Measurements from ENCODE around the gene ABCF1. TPM values are rescaled to one million over a fixed set of nuclear protein-coding genes. Genes with fewer than 3 reads are reported as not detected.
A peak's percentile ranks its signal among the peaks of the same experiment; 100 is the strongest.

The ABCF1 gene
- total RNA-seq, 1 donor = 37.3 TPM

- TF ChIP-seq CTCF (IDR thresholded peaks at IDR 0.05; ENCODE audit: extremely low read depth, low read depth, low read length) = no peak
- Histone ChIP-seq H3K36me3 (ENCODE audit: insufficient read depth, low read length) (peaks cover 41% of the 10 kb centered on the region), H3K4me2 (ENCODE audit: insufficient read depth, low read length) (peak within 1 kb of the TSS; percentile 94), H3K27ac (ENCODE audit: low read depth, low read length) (peak within 1 kb of the TSS; percentile 98), H3K9me3 (ENCODE audit: low read depth, low read length) (no peaks in the 10 kb centered on the region), H3K4me1 (ENCODE audit: insufficient read depth, low read length) (peaks cover 18% of the 10 kb centered on the region), H3K27me3 (ENCODE audit: insufficient read depth, low read length) (no peaks in the 10 kb centered on the region), H3K79me2 (ENCODE audit: insufficient read depth, low read length) (peaks cover 61% of the 10 kb centered on the region), H2AFZ (ENCODE audit: low read length) (peak within 1 kb of the TSS; percentile 94), H4K20me1 (ENCODE audit: insufficient read depth, low read length) (peaks cover 11% of the 10 kb centered on the region), H3K4me3 (ENCODE audit: insufficient read depth, low read length) (peak within 1 kb of the TSS; percentile 92)
- DNase-seq (ENCODE audit: insufficient read length, low spot score, missing footprints) = peak; percentile 93
Observed at GRCh38 chr6:30556066-30556905, 15.0 kb upstream of the ABCF1 start, which contains the start of gene GNL1. TSS of gene GNL1 (minus strand) at chr6:30556489. CDS start at chr6:30556203, 286 bp downstream.

GRCh38 chr6:30556906-30557682 lies 14.1 kb upstream of the ABCF1 start, which contains the start of gene PRR3:
TSS of gene PRR3 (plus strand) at chr6:30557295. CDS start at chr6:30557345, 50 bp downstream.
- no peak for TF ChIP-seq CTCF (IDR thresholded peaks at IDR 0.05; ENCODE audit: extremely low read depth, low read depth, low read length)
- peak; percentile 95 for DNase-seq (ENCODE audit: insufficient read length, low spot score, missing footprints)
- H3K9me3 ChIP-seq (ENCODE audit: low read depth, low read length) = no peaks in the 10 kb centered on the region

DNA sequence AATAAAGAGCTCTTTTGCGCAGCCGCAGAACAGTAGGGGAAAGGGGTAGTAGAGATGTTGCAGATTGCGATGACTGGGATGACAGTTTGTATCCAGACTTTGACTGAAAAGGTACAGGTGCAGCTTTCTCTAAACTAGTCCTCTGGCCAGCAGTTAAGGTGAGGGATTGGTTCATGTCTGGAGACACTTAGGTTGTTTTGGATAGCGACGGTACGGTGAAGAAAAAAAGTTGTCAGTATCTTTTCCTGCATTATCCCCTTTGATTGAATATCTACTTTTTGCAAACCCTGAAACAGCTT lies 13.6 kb upstream of the ABCF1 start:
- no peaks in the 10 kb centered on the region for H3K27me3 ChIP-seq (ENCODE audit: insufficient read depth, low read length)
- H3K36me3 ChIP-seq (ENCODE audit: insufficient read depth, low read length) = peaks cover 38% of the 10 kb centered on the region
- no peak for DNase-seq (ENCODE audit: insufficient read length, low spot score, missing footprints)
- peaks cover 11% of the 10 kb centered on the region for H4K20me1 ChIP-seq (ENCODE audit: insufficient read depth, low read length)
- peak overlapping the region; percentile 92 for H3K4me3 ChIP-seq (ENCODE audit: insufficient read depth, low read length)
- no peak for TF ChIP-seq CTCF (IDR thresholded peaks at IDR 0.05; ENCODE audit: extremely low read depth, low read depth, low read length)
- H2AFZ ChIP-seq (ENCODE audit: low read length) = peak overlapping the region; percentile 94
- H3K27ac ChIP-seq (ENCODE audit: low read depth, low read length) = peak overlapping the region; percentile 98
- H3K4me2 ChIP-seq (ENCODE audit: insufficient read depth, low read length) = peak overlapping the region; percentile 94
- H3K9me3 ChIP-seq (ENCODE audit: low read depth, low read length) = no peaks in the 10 kb centered on the region
- H3K4me1 ChIP-seq (ENCODE audit: insufficient read depth, low read length) = peaks cover 18% of the 10 kb centered on the region
- H3K79me2 ChIP-seq (ENCODE audit: insufficient read depth, low read length) = peaks cover 61% of the 10 kb centered on the region

More at GRCh38 chr6:30556906-30557682, 14.1 kb upstream of the ABCF1 start, which contains the start of gene PRR3:
- peaks cover 11% of the 10 kb centered on the region for H4K20me1 ChIP-seq (ENCODE audit: insufficient read depth, low read length)
- H3K4me2 ChIP-seq (ENCODE audit: insufficient read depth, low read length) = peak within 1 kb of the TSS; percentile 94
- H3K4me1 ChIP-seq (ENCODE audit: insufficient read depth, low read length) = peaks cover 18% of the 10 kb centered on the region
- no peaks in the 10 kb centered on the region for H3K27me3 ChIP-seq (ENCODE audit: insufficient read depth, low read length)
- peak within 1 kb of the TSS; percentile 98 for H3K27ac ChIP-seq (ENCODE audit: low read depth, low read length)
- peak within 1 kb of the TSS; percentile 92 for H3K4me3 ChIP-seq (ENCODE audit: insufficient read depth, low read length)
- peaks cover 61% of the 10 kb centered on the region for H3K79me2 ChIP-seq (ENCODE audit: insufficient read depth, low read length)
- H3K36me3 ChIP-seq (ENCODE audit: insufficient read depth, low read length) = peaks cover 38% of the 10 kb centered on the region
- H2AFZ ChIP-seq (ENCODE audit: low read length) = peak within 1 kb of the TSS; percentile 94

DNA sequence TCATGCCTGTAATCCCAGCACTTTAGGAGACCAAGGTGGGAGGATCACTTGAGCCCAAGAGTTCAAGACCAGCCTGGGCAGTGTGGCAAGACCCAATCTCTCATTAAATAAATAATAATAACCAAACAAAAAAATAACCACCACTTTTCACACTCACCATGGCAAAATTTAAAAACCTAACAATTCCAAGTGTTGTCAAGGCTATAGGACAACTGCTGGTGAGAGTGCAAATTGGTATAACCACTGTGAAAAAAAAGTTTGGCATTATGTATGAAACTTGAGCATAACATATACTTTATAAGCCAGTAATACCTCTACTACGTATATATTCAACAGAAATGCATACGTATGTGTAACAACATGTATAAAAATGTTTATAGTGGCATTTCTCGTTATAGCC lies 10.3 kb upstream of the ABCF1 start:
- Histone ChIP-seq H3K27ac (ENCODE audit: low read depth, low read length) (no peak overlapping the region), H3K36me3 (ENCODE audit: insufficient read depth, low read length) (peaks cover 23% of the 10 kb centered on the region), H3K27me3 (ENCODE audit: insufficient read depth, low read length) (no peaks in the 10 kb centered on the region), H3K4me1 (ENCODE audit: insufficient read depth, low read length) (peaks cover 9% of the 10 kb centered on the region), H3K79me2 (ENCODE audit: insufficient read depth, low read length) (peaks cover 31% of the 10 kb centered on the region), H2AFZ (ENCODE audit: low read length) (no peak overlapping the region), H3K4me2 (ENCODE audit: insufficient read depth, low read length) (no peak overlapping the region), H4K20me1 (ENCODE audit: insufficient read depth, low read length) (peaks cover 4% of the 10 kb centered on the region), H3K4me3 (ENCODE audit: insufficient read depth, low read length) (no peak overlapping the region), H3K9me3 (ENCODE audit: low read depth, low read length) (no peaks in the 10 kb centered on the region)
- TF ChIP-seq CTCF (IDR thresholded peaks at IDR 0.05; ENCODE audit: extremely low read depth, low read depth, low read length) = no peak
- DNase-seq (ENCODE audit: insufficient read length, low spot score, missing footprints) = no peak
